Measurements from ENCODE around the gene PLPP4. TPM values are rescaled to one million over a fixed set of nuclear protein-coding genes. Genes with fewer than 3 reads are reported as not detected.

Gene PLPP4
- total RNA-seq, 1 experiment from 2014 or later: not detected

DNA sequence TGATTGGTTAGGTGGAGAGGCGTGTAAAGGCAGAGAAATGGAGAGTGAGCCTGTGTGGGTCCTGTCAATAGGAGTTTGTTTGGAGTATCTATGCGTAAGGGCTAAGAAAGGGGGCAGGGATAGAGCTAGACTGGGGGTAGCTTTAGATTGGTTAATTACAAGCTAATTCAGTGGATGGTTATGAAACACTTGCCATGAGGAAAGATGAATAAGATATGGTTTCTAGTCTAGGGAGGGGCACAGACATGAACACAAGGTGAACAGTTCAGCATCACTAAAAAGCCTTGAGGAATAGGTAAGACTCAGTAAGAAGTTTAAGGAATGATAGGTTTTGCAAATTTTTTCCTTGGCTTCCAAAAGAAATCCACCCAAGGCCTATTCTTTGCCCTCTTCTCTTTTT is 50.6 kb downstream of the PLPP4 start:
- peaks cover 0 to 4% (median 0%) of the 10 kb centered on the region in 3 experiments; a peak in 3 of 7 replicates for H3K36me3 Mint-ChIP-seq (ENCODE audit: insufficient read depth in 1 of 3, low read depth in 3 of 3)
- Histone ChIP-seq H3T11ph (ENCODE audit: low read length) (no peak overlapping the region), H3K4ac (ENCODE audit: low read depth, low read length) (no peak overlapping the region), H4K8ac (replicated peaks; ENCODE audit: insufficient read length, low read depth, low read length) (no peak overlapping the region), H2BK20ac (ENCODE audit: low read depth, low read length, poor library complexity, severe bottlenecking) (no peak overlapping the region), H2BK120ac (ENCODE audit: low read depth, low read length, poor library complexity, severe bottlenecking) (no peak overlapping the region), H2BK12ac (ENCODE audit: insufficient read length, low read depth, low read length) (no peak overlapping the region), H3K4me1 (ENCODE audit: insufficient read depth, low read length) (peaks cover 6% of the 10 kb centered on the region; the same call in 1 of the 2 replicates), H2AFZ (ENCODE audit: low read length) (no peak overlapping the region), H3K9ac (ENCODE audit: extremely low read depth, insufficient read length, low read length) (no peak overlapping the region), H3K79me2 (ENCODE audit: insufficient read depth, low read length) (no peaks in the 10 kb centered on the region), H3K27ac (ENCODE audit: insufficient read length, low read depth, low read length) (no peak overlapping the region), H3K14ac (ENCODE audit: insufficient read depth, low read length) (no peak overlapping the region), H3K9me3 (ENCODE audit: control insufficient read depth, low read depth, low read length) (no peaks in the 10 kb centered on the region), H3K56ac (ENCODE audit: insufficient read length, low read depth, low read length) (no peak overlapping the region), H3K79me1 (ENCODE audit: insufficient read depth, low read depth, low read length, poor library complexity, severe bottlenecking) (no peaks in the 10 kb centered on the region), H3K27me3 (ENCODE audit: insufficient read depth, low read length) (no peaks in the 10 kb centered on the region), H3K23ac (ENCODE audit: insufficient read length, low read depth, low read length) (no peak overlapping the region), H4K20me1 (ENCODE audit: control insufficient read depth, insufficient read depth, insufficient read length) (no peaks in the 10 kb centered on the region), H2AK5ac (ENCODE audit: insufficient read length, low read length) (no peak overlapping the region), H3K18ac (ENCODE audit: insufficient read length, low read depth, low read length) (no peak overlapping the region), H2BK5ac (ENCODE audit: insufficient read length, low read length) (no peak overlapping the region), H4K91ac (ENCODE audit: insufficient read length, low read depth, low read length) (no peak overlapping the region), H3K23me2 (ENCODE audit: insufficient read length, low read depth, low read length, poor library complexity, severe bottlenecking) (no peaks in the 10 kb centered on the region), H3K4me2 (ENCODE audit: insufficient read depth, insufficient read length, low read length) (no peak overlapping the region), H4K5ac (ENCODE audit: insufficient read length, low read depth, low read length) (no peak overlapping the region), H2BK15ac (ENCODE audit: low read depth, low read length) (no peak overlapping the region)
- TF ChIP-seq, protein P1, sequence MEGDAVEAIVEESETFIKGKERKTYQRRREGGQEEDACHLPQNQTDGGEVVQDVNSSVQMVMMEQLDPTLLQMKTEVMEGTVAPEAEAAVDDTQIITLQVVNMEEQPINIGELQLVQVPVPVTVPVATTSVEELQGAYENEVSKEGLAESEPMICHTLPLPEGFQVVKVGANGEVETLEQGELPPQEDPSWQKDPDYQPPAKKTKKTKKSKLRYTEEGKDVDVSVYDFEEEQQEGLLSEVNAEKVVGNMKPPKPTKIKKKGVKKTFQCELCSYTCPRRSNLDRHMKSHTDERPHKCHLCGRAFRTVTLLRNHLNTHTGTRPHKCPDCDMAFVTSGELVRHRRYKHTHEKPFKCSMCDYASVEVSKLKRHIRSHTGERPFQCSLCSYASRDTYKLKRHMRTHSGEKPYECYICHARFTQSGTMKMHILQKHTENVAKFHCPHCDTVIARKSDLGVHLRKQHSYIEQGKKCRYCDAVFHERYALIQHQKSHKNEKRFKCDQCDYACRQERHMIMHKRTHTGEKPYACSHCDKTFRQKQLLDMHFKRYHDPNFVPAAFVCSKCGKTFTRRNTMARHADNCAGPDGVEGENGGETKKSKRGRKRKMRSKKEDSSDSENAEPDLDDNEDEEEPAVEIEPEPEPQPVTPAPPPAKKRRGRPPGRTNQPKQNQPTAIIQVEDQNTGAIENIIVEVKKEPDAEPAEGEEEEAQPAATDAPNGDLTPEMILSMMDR (conservative IDR thresholded peaks at IDR 0.05): no peak
- no peak overlapping the region for H3K4me3 Mint-ChIP-seq
- no peak overlapping the region for H3K27ac Mint-ChIP-seq
- peaks cover 15% of the 10 kb centered on the region for H3K27me3 Mint-ChIP-seq (ENCODE audit: low read depth)
- no peak for DNase-seq
- WGBS (ENCODE audit: extremely low coverage, insufficient read length, low lambda C conversion rate): no CpG with 5 or more reads among the region's 2 CpGs
- peaks cover 33 to 40% of the 10 kb centered on the region in 2 experiments for H3K4me1 Mint-ChIP-seq
- H3K9me3 Mint-ChIP-seq: no peaks in the 10 kb centered on the region; a peak in 2 of 5 replicates

Data from H9 (cell line).